Spleen (tissue), 7 donors: Measurements from ENCODE around the gene CBL.

Experiments used
- CTCF ChIP-seq, 11 experiments: fragments of 200-600 bp in 7 of 11; fragments of 450-650 bp in 4 of 11; sonication (generic) in 4 of 11; IDR thresholded peaks in 8 of 11; conservative IDR thresholded peaks in 3 of 11; 1 replicate in 7 of 11; 2 replicates in 4 of 11; pipeline versions ENCODE4 v1.4.0 to v1.8.0; 2016 to 2021; ENCODE audit warnings: antibody characterized with exemption in 11 of 11, inconsistent platforms in 4 of 11, mild to moderate bottlenecking in 1 of 11
- POLR2A ChIP-seq, 3 donors: fragments of 450-650 bp; IDR thresholded peaks; one replicate each; pipeline ENCODE4 v1.5.1; 2017; ENCODE audit warnings: antibody characterized with exemption in 3 of 3, mild to moderate bottlenecking in 1 of 3
- donor health status: DM: no; HTN: no; CAD: no; lungs with moderate emphysema.
- donor health status: DM: no; HTN: no; CAD: no.
- donor health status: DM: no; HTN: no; CAD: no.

- TF ChIP-seq CTCF (IDR thresholded peaks at IDR 0.05 in 8 of 11, conservative IDR thresholded peaks at IDR 0.05 in 3 of 11) (no peak), POLR2A (IDR thresholded peaks at IDR 0.05) (no peak)
These were observed 114.8 kb downstream of the CBL start for GRCh38 chr11:119320776-119321524.
